Neuronal stem cell (in vitro differentiated cells): Measurements from ENCODE around the gene LYG2. TPM values are rescaled to one million over a fixed set of nuclear protein-coding genes. Genes with fewer than 3 reads are reported as not detected.
"Not testable (repeated sequence)": the region's sequence is repeated elsewhere in the genome, so short reads cannot be mapped to it uniquely, and the experiment has no call there.

Source experiments
- DNase-seq: peaks from one replicate; pipeline ENCODE4 v3.0.0-alpha.2; 2013; ENCODE audit warnings: low spot score
- H2AFZ ChIP-seq: one replicate; pipeline ENCODE4 v1.6.1; 2013; ENCODE audit warnings: mild to moderate bottlenecking, low read length, inconsistent platforms
- H2AK5ac ChIP-seq: 2 replicates; pipeline ENCODE4 v1.6.1; 2013; ENCODE audit warnings: low read depth, mild to moderate bottlenecking, inconsistent platforms, low read length, moderate library complexity, mixed read lengths
- H2BK120ac ChIP-seq: 2 replicates; pipeline ENCODE4 v1.6.1; 2013; ENCODE audit warnings: low read depth, mild to moderate bottlenecking, inconsistent platforms, low read length, moderate library complexity, mixed read lengths
- H2BK12ac ChIP-seq: one replicate; pipeline ENCODE4 v1.6.1; 2013; ENCODE audit warnings: low read length, inconsistent platforms
- H2BK15ac ChIP-seq: 2 replicates; pipeline ENCODE4 v1.6.1; 2013; ENCODE audit warnings: mild to moderate bottlenecking, low read length, inconsistent platforms, mixed read lengths
- H2BK5ac ChIP-seq: one replicate; pipeline ENCODE4 v1.6.1; 2013; ENCODE audit warnings: inconsistent platforms, mild to moderate bottlenecking, low read length, moderate library complexity
- H3K14ac ChIP-seq: one replicate; pipeline ENCODE4 v1.6.1; 2013; ENCODE audit warnings: low read length, inconsistent platforms
- H3K18ac ChIP-seq: 2 replicates; pipeline ENCODE4 v1.6.1; 2013; ENCODE audit warnings: low read length, inconsistent platforms
- H3K23ac ChIP-seq: 2 replicates; pipeline ENCODE4 v1.6.1; 2013; ENCODE audit warnings: low read depth, mild to moderate bottlenecking, mixed read lengths, low read length, inconsistent platforms; ENCODE audit not compliant: poor library complexity
- H3K27ac ChIP-seq: replicated peaks from 3 replicates; pipeline ENCODE4 v1.5.1; 2013; ENCODE audit warnings: low read length, inconsistent platforms
- H3K27me3 ChIP-seq, 3 experiments: 2 replicates each; pipeline ENCODE4 v1.6.1; 2013; ENCODE audit warnings: low read length in 3 of 3, mild to moderate bottlenecking in 2 of 3, inconsistent platforms in 1 of 3, low read depth in 1 of 3, mixed read lengths in 1 of 3, moderate library complexity in 1 of 3; ENCODE audit not compliant: control insufficient read depth in 3 of 3, insufficient read depth in 3 of 3
- H3K36me3 ChIP-seq, 2 donors: replicated peaks in 1 of 2; 2 replicates each; pipeline ENCODE4 v1.6.1; 2013; ENCODE audit warnings: low read length in 2 of 2; ENCODE audit not compliant: control insufficient read depth in 2 of 2, insufficient read depth in 2 of 2
- H3K4ac ChIP-seq: 2 replicates; pipeline ENCODE4 v1.6.1; 2013; ENCODE audit warnings: inconsistent platforms, mild to moderate bottlenecking, low read length, moderate library complexity
- H3K4me1 ChIP-seq, 2 donors: 1 replicate in 1 of 2; 2 replicates in 1 of 2; pipeline ENCODE4 v1.6.1; 2013; ENCODE audit warnings: low read length in 2 of 2, low read depth in 1 of 2; ENCODE audit not compliant: control insufficient read depth in 2 of 2, insufficient read depth in 1 of 2
- H3K4me2 ChIP-seq: one replicate; pipeline ENCODE4 v1.6.1; 2013; ENCODE audit warnings: mild to moderate bottlenecking, low read length, inconsistent platforms; ENCODE audit not compliant: insufficient read depth, poor library complexity, severe bottlenecking
- H3K4me3 ChIP-seq, 2 donors: 2 replicates each; pipeline ENCODE4 v1.5.1; 2013; ENCODE audit warnings: low read length in 2 of 2, mild to moderate bottlenecking in 2 of 2, inconsistent platforms in 1 of 2, moderate library complexity in 1 of 2
- H3K79me1 ChIP-seq: one replicate; pipeline ENCODE4 v1.6.1; 2013; ENCODE audit warnings: low read depth, mild to moderate bottlenecking, inconsistent platforms, low read length, moderate library complexity
- H3K9ac ChIP-seq: one replicate; pipeline ENCODE4 v1.6.1; 2013; ENCODE audit warnings: mild to moderate bottlenecking, low read depth, low read length, inconsistent platforms; ENCODE audit not compliant: poor library complexity
- H3K9me3 ChIP-seq, 2 donors: replicated peaks in 1 of 2; 2 replicates each; pipeline versions ENCODE3 to v1.6.1; 2013; ENCODE audit warnings: low read length in 2 of 2, mild to moderate bottlenecking in 2 of 2, inconsistent platforms in 1 of 2, low read depth in 1 of 2, mixed read lengths in 1 of 2, moderate library complexity in 1 of 2; ENCODE audit not compliant: control insufficient read depth in 2 of 2, insufficient read depth in 1 of 2
- H4K8ac ChIP-seq: one replicate; pipeline ENCODE4 v1.6.1; 2013; ENCODE audit warnings: low read depth, mild to moderate bottlenecking, inconsistent platforms, low read length, moderate library complexity
- H4K91ac ChIP-seq: one replicate; pipeline ENCODE4 v1.6.1; 2013; ENCODE audit warnings: low read length, low read depth, mild to moderate bottlenecking, inconsistent platforms; ENCODE audit not compliant: poor library complexity
- WGBS, 2 donors: extraction: QIAGEN DNeasy Blood & Tissue Kit; methylation state at CpG; one replicate each; pipeline ENCODE4 v1.1.7; 2013; ENCODE audit warnings: missing lambda C conversion rate in 2 of 2, mixed read lengths in 1 of 2; ENCODE audit not compliant: insufficient read length in 2 of 2, insufficient replicate concordance in 1 of 2; ENCODE audit errors: extremely low coverage in 2 of 2; 5-methylcytosine and 5-hydroxymethylcytosine counted together
- small RNA-seq: library from polyadenylated mRNA; stranded (forward); fragments of <200 nt; extraction: miRNeasy Mini kit (QIAGEN cat#:217004); gene quantifications from one replicate; pipeline ENCODE3, GENCODE V24; 2013; ENCODE audit not compliant: insufficient read depth

Gene LYG2

GRCh38 chr2:99192364-99192763 lies 63.1 kb downstream of the LYG2 start:
- not testable (repeated sequence) for H3K4ac ChIP-seq, H3K9ac ChIP-seq, H2BK120ac ChIP-seq, H3K23ac ChIP-seq, H3K9me3 ChIP-seq, H3K79me1 ChIP-seq, DNase-seq, H2AK5ac ChIP-seq, H4K8ac ChIP-seq, H3K4me2 ChIP-seq, H3K4me1 ChIP-seq, H3K14ac ChIP-seq, H2BK12ac ChIP-seq, H3K27ac ChIP-seq, H2BK15ac ChIP-seq, H4K91ac ChIP-seq, H3K18ac ChIP-seq, H2BK5ac ChIP-seq, H2AFZ ChIP-seq, H3K27me3 ChIP-seq, H3K4me3 ChIP-seq
- H3K36me3 ChIP-seq = peaks cover 12 to 91% of the 10 kb centered on the region in 2 donors
- no CpG with 5 or more reads among the region's 4 CpGs for WGBS, 2 donors

Small RNAs within 50 kb of the gene (small RNA-seq; reads per million reads assigned to genes)
- not detected for gene AC092587.1
